ENCODE measurements around the gene ATP2B2. TPM values are rescaled to one million over a fixed set of nuclear protein-coding genes. Genes with fewer than 3 reads are reported as not detected.

The ATP2B2 gene
- polyA plus RNA-seq, 1 experiment = not detected

- no peaks in the 10 kb centered on the region for H3K36me3 ChIP-seq (ENCODE audit: control insufficient read depth, insufficient read depth, low read length)
- ChIA-PET CTCF (interaction anchor here (1.0 kb wide), 1 partner anchor 212 kb away, joined by 3 read pairs; no protein-coding TSS in a partner anchor), POLR2A (no interaction called here)
- no peak overlapping the region for H3K4me3 ChIP-seq (ENCODE audit: low read depth, low read length)
- H3K27me3 ChIP-seq (ENCODE audit: control insufficient read depth, insufficient read depth, low read length) = peaks cover 2% of the 10 kb centered on the region
- TF ChIP-seq, protein P1, sequence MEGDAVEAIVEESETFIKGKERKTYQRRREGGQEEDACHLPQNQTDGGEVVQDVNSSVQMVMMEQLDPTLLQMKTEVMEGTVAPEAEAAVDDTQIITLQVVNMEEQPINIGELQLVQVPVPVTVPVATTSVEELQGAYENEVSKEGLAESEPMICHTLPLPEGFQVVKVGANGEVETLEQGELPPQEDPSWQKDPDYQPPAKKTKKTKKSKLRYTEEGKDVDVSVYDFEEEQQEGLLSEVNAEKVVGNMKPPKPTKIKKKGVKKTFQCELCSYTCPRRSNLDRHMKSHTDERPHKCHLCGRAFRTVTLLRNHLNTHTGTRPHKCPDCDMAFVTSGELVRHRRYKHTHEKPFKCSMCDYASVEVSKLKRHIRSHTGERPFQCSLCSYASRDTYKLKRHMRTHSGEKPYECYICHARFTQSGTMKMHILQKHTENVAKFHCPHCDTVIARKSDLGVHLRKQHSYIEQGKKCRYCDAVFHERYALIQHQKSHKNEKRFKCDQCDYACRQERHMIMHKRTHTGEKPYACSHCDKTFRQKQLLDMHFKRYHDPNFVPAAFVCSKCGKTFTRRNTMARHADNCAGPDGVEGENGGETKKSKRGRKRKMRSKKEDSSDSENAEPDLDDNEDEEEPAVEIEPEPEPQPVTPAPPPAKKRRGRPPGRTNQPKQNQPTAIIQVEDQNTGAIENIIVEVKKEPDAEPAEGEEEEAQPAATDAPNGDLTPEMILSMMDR (IDR thresholded peaks at IDR 0.05; ENCODE audit: insufficient read depth, low read depth, low read length) = no peak
- DNase-seq (ENCODE audit: low read depth) = no peak
Observed at GRCh38 chr3:10480871-10481378, 24.5 kb downstream of the ATP2B2 start.

DNA sequence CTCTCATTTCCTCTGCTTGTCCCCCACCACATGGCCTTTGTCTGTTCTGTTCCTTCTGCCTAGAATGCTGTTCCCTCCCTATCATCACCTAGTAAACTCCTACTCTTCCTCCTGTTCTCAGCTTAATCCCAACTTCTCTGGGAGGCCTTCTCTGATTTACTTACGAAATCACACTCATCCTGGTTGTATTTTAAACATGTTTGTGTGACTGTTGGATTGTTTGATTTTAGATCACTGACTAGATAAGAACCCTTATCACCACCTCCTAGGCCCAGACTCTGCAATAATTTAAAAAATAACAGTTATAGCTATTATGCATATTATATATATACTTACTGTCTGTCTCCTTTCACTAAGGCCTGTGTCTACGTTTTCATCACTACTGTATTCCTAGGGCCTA lies 26.1 kb downstream of the ATP2B2 start:
- Histone ChIP-seq H3K27me3 (ENCODE audit: control insufficient read depth, insufficient read depth, low read length) (peaks cover 2% of the 10 kb centered on the region), H3K4me3 (ENCODE audit: low read depth, low read length) (no peak overlapping the region), H3K36me3 (ENCODE audit: control insufficient read depth, insufficient read depth, low read length) (no peaks in the 10 kb centered on the region)
- TF ChIP-seq, protein P1 (IDR thresholded peaks at IDR 0.05; ENCODE audit: insufficient read depth, low read depth, low read length) = no peak
- POLR2A ChIA-PET = no interaction called here
- DNase-seq (ENCODE audit: low read depth) = no peak
- CTCF ChIA-PET = no interaction called here

DNA sequence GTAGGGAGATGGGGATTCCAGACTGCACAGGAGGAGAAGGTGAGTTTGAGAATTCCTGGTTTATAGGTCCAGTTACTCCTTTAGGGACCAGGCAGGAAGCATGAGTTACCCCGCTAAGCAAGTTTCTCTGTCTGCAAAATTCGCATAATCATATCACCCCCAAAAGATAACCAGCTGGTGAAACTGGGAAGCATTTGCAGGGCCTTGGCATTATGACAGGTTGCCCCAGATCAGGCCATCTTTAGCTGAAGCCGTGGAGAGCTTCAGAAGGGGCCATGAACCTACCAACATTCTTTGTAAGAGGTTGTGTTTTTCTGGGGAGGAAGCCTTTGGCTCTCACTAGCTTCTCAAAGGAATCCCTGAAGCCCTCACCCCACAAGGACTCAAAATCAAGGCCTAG lies 29.4 kb downstream of the ATP2B2 start:
- no peak overlapping the region for H3K4me3 ChIP-seq (ENCODE audit: low read depth, low read length)

DNA sequence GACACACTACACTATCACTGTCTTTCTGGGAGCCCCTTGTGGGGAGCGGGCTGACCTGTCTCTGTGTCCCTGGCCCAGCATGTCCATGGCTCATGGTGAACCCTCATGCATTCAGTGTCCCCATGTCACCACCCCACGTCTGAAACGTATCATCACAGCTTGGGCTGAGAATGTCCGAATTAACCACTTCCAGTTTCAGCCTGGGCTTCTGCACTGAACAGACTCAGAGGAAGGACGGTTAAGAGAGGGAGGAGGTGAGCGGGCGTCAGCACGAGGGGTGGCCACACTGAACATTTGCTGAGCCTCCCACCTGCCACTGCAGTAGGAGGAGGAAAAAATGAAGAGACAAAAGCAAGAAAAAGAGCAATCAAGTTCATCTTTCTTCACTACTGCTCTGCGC lies 30.5 kb downstream of the ATP2B2 start:
- ChIA-PET POLR2A (no interaction called here), CTCF (interaction anchor here (0.6 kb wide), 1 partner anchor 684 kb away, joined by 3 read pairs; no protein-coding TSS in a partner anchor)
- H3K4me3 ChIP-seq (ENCODE audit: low read depth, low read length) = no peak overlapping the region
- H3K27me3 ChIP-seq (ENCODE audit: control insufficient read depth, insufficient read depth, low read length) = peaks cover 4% of the 10 kb centered on the region
- DNase-seq (ENCODE audit: low read depth) = no peak
- TF ChIP-seq, protein P1 (IDR thresholded peaks at IDR 0.05; ENCODE audit: insufficient read depth, low read depth, low read length) = no peak
- H3K36me3 ChIP-seq (ENCODE audit: control insufficient read depth, insufficient read depth, low read length) = no peaks in the 10 kb centered on the region

More for the DNA sequence above, 29.4 kb downstream of the ATP2B2 start:
- no peak for DNase-seq (ENCODE audit: low read depth)
- TF ChIP-seq, protein P1 (IDR thresholded peaks at IDR 0.05; ENCODE audit: insufficient read depth, low read depth, low read length) = no peak
- CTCF ChIA-PET = interaction anchor here (0.6 kb wide), 1 partner anchor 412 kb away, joined by 3 read pairs; no protein-coding TSS in a partner anchor
- POLR2A ChIA-PET = no interaction called here
- Histone ChIP-seq H3K27me3 (ENCODE audit: control insufficient read depth, insufficient read depth, low read length) (peaks cover 2% of the 10 kb centered on the region), H3K36me3 (ENCODE audit: control insufficient read depth, insufficient read depth, low read length) (no peaks in the 10 kb centered on the region)

GRCh38 chr3:10474275-10474646 lies 31.1 kb downstream of the ATP2B2 start:
- H3K4me3 ChIP-seq (ENCODE audit: low read depth, low read length) = no peak overlapping the region
- ChIA-PET POLR2A (no interaction called here), CTCF (no interaction called here)
- no peaks in the 10 kb centered on the region for H3K36me3 ChIP-seq (ENCODE audit: control insufficient read depth, insufficient read depth, low read length)
- no peak for DNase-seq (ENCODE audit: low read depth)
- TF ChIP-seq, protein P1 (IDR thresholded peaks at IDR 0.05; ENCODE audit: insufficient read depth, low read depth, low read length) = no peak
- H3K27me3 ChIP-seq (ENCODE audit: control insufficient read depth, insufficient read depth, low read length) = peaks cover 7% of the 10 kb centered on the region

All from BJ (cell line).